ENCODE data around the gene PRKG1. TPM values are rescaled to one million over a fixed set of nuclear protein-coding genes. Genes with fewer than 3 reads are reported as not detected.

Gene PRKG1
- total and polyA plus RNA-seq, 8 donors: 1.2 to 9.6 (median 2.9) TPM

- no peaks in the 10 kb centered on the region for H3K4me1 ChIP-seq
- TF ChIP-seq CTCF (IDR thresholded peaks at IDR 0.05): no peak
- H3K27me3 ChIP-seq: no peaks in the 10 kb centered on the region
- no peak for DNase-seq
- no peaks in the 10 kb centered on the region for H3K36me3 ChIP-seq
- intact Hi-C loops (cut with DNase I): no loop called here
- WGBS, 2 donors: 81 to 87% methylated on average over 7 of the region's 7 CpGs
- peaks cover 0 to 4% (median 0%) of the 10 kb centered on the region in 4 donors for H3K9me3 ChIP-seq
- H3K27ac ChIP-seq: no peak overlapping the region
- H3K4me3 ChIP-seq: no peak overlapping the region
- ATAC-seq: no peak
- FAIRE-seq: no peak
Measured at GRCh38 chr10:51832652-51833383, 758.5 kb downstream of the PRKG1 start.

- ATAC-seq (no peak), DNase-seq (no peak), FAIRE-seq (no peak)
- 83 to 89% methylated on average over 1 of the region's 1 CpG for WGBS, 2 donors
- no peak for TF ChIP-seq CTCF (IDR thresholded peaks at IDR 0.05)
- Histone ChIP-seq H3K4me3 (no peak overlapping the region), H3K9me3 (peaks cover 0 to 4% (median 0%) of the 10 kb centered on the region in 4 donors), H3K36me3 (no peaks in the 10 kb centered on the region), H3K27me3 (no peaks in the 10 kb centered on the region), H3K4me1 (no peaks in the 10 kb centered on the region), H3K27ac (no peak overlapping the region)
- intact Hi-C loops (cut with DNase I): no loop called here
Measured at GRCh38 chr10:51834548-51834947, 760.3 kb downstream of the PRKG1 start.

GRCh38 chr10:51838471-51838870, 764.2 kb downstream of the PRKG1 start:
- WGBS, 2 donors: 82 to 90% methylated on average over 3 of the region's 3 CpGs

GRCh38 chr10:51843966-51844365, 769.7 kb downstream of the PRKG1 start:
- H3K27ac ChIP-seq: no peak overlapping the region
- FAIRE-seq (no peak), DNase-seq (no peak), ATAC-seq (no peak)
- H3K9me3 ChIP-seq: no peaks in the 10 kb centered on the region
- H3K4me3 ChIP-seq: no peak overlapping the region
- 76 to 83% methylated on average over 2 of the region's 2 CpGs for WGBS, 2 donors
- no peaks in the 10 kb centered on the region for H3K27me3 ChIP-seq
- intact Hi-C loops (cut with DNase I): no loop called here
- TF ChIP-seq CTCF (IDR thresholded peaks at IDR 0.05): no peak
- no peaks in the 10 kb centered on the region for H3K36me3 ChIP-seq
- H3K4me1 ChIP-seq: no peaks in the 10 kb centered on the region

More at GRCh38 chr10:51838471-51838870, 764.2 kb downstream of the PRKG1 start:
- no peak for ATAC-seq
- DNase-seq: no peak
- H3K9me3 ChIP-seq: peaks cover 0 to 3% (median 0%) of the 10 kb centered on the region in 4 donors
- no peak for TF ChIP-seq CTCF (IDR thresholded peaks at IDR 0.05)
- no peak overlapping the region for H3K4me3 ChIP-seq
- no peaks in the 10 kb centered on the region for H3K36me3 ChIP-seq
- no peaks in the 10 kb centered on the region for H3K4me1 ChIP-seq
- intact Hi-C loops (cut with DNase I): no loop called here
- no peaks in the 10 kb centered on the region for H3K27me3 ChIP-seq
- FAIRE-seq: no peak
- H3K27ac ChIP-seq: no peak overlapping the region

GRCh38 chr10:51846856-51847506, 772.7 kb downstream of the PRKG1 start:
- no peak overlapping the region for H3K4me3 ChIP-seq
- no peaks in the 10 kb centered on the region for H3K9me3 ChIP-seq
- FAIRE-seq: no peak
- H3K27ac ChIP-seq: no peak overlapping the region
- no peak for ATAC-seq
- no peaks in the 10 kb centered on the region for H3K36me3 ChIP-seq
- intact Hi-C loops (cut with DNase I): no loop called here
- DNase-seq: no peak
- no peak for TF ChIP-seq CTCF (IDR thresholded peaks at IDR 0.05)
- WGBS, 2 donors: 64 to 74% methylated on average over 2 of the region's 2 CpGs
- H3K27me3 ChIP-seq: no peaks in the 10 kb centered on the region
- no peaks in the 10 kb centered on the region for H3K4me1 ChIP-seq
